GM18526 (cell line): ENCODE data around the gene KIRREL3.

ENCODE experiments used
- POLR2A ChIP-seq: IDR thresholded peaks from 3 replicates; pipeline ENCODE4 v1.6.1; 2011; ENCODE audit not compliant: insufficient read length; ENCODE audit errors: extremely low read depth

KIRREL3 gene

GRCh38 chr11:127003260-127003981 is 2.9 kb upstream of the KIRREL3 start:
- no peak for TF ChIP-seq POLR2A

- TF ChIP-seq POLR2A: no peak
Observed at GRCh38 chr11:127002669-127003259, 2.2 kb upstream of the KIRREL3 start.

GRCh38 chr11:127000981-127001380 is 411 bp upstream of the KIRREL3 start:
- no peak for TF ChIP-seq POLR2A

DNA sequence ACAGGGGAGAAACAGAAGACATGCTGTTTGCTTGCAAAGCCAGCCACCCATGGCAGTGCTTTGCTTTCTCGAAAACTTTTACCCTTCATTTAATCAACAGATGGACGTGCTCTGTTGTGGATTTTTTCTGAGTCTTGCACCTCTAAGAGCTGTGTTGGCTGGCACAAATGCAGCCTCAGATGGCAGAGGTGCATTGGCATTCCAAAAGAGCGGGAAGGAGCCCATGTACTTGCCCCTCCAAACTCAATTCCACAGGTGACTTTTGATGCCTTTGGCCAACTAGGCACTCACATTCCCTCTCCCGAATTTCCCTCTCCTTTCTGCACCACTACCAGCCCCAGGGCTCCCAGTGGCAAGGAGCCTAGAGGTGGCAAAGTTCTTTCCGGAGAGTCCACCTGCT is 1.2 kb downstream of the KIRREL3 start:
- TF ChIP-seq POLR2A: no peak

DNA sequence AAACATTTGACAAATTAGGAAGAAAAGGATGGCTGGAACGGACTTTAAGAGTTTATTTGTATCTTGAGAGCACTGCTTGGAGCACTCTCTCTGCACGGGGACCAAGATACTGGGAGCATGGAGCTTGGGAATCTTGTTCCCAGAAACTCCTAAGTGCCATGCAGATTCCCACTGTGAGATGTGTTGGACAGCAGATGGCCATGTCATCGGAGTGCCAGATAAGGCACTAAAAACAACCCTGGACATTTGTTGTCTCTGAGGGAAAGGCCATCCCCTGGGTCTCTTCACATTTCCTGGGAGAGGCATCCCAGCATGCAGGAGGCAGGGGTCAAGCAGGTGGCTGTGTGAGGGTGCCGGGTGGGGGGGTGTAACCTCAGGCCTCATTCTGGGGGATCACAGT is 2.9 kb downstream of the KIRREL3 start:
- no peak for TF ChIP-seq POLR2A

- no peak for TF ChIP-seq POLR2A
Observed at GRCh38 chr11:126997196-126997595, 3.4 kb downstream of the KIRREL3 start.

DNA sequence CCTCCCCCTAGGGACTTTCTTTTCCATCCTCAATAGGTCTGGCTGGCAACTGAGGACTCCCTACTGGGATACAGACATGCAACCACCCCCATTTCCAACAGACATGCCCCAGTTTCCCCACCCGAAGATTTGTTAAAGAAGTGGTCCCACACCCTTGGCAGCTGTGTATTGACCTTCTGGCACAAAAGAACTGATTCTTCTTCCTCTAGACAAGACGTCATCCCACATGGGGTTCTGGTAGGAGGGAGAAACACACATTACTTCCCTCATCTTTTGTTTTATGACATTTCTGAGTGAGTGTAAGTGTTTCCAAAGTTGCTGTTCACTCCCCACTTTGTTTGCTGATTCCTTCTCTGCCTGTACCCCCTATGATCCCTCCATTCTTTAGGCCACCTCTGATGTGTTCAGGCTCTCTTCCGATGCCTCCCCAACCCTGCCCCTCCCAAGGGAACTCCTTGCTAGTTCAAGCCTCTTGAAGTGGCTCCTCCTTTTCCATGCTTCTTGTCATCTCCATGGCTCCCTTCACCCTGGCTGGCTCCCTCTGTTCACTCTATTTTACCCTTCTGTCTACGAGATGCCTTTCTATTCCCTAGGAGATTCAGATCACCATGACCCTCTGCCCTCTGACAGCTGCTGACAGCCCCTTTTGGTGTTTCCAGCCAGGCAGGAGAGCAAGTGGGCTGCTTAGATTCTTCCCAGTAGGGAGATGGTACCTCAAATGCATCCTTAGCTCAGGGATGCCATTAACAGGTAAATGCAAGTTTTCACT is 4.3 kb downstream of the KIRREL3 start:
- no peak for TF ChIP-seq POLR2A

DNA sequence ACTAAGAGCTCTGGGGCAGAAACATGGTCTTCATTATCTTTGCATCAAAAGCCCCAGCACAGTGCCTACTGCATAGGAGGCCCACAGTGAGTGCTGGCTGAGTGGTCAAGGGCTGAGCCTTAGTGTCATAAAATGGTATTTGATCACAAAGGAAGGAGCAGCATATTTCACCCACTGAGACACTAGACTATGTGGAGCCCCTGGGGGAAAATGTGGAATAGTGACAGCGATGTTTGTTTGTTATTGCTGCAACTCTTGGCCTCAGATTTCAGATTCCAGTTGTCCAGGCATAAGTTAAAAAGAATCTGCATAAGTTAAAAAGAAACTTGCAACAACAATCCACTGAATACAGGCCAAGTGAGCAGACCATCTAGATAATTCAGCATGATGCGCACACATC is 7.0 kb downstream of the KIRREL3 start:
- no peak for TF ChIP-seq POLR2A

- TF ChIP-seq POLR2A: no peak
Observed at GRCh38 chr11:126992804-126993111, 7.8 kb downstream of the KIRREL3 start.

DNA sequence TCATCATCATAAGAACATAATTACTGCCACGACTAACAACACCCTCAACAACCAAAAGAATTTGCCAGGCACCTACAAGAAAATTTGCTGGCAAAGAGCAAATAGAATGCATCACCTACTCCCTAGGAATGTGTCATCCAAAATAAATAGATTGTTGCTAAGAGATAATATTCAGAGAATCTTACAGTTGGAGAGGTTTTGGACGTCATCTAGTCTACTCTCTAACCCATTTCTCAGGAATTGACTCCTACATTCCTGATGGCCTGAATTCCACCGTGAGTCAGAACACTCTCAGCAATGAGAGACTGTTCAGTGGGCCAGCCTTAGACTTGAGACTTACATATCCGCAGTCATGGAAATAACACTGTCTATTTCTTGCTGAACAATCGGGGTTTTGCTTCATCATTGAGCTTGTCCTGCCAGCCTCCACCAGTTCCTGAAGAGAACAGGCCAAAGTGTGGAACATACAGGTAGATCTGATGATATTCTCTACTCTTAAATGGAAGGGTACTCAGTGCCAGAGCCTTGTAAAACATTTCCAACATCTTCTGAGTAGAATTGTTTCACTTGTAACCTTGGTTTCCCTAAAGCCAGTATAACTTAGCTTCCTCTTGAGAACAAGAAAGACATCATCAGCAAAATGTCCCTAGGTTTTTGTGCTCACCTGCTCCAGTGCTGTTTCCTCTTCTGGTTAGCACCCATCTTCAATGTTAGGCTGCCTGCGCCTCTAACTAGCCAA is 8.3 kb downstream of the KIRREL3 start:
- no peak for TF ChIP-seq POLR2A

- no peak for TF ChIP-seq POLR2A
Observed at GRCh38 chr11:126991596-126991995, 9.0 kb downstream of the KIRREL3 start.

- no peak for TF ChIP-seq POLR2A
Observed at GRCh38 chr11:126990716-126991480, 9.7 kb downstream of the KIRREL3 start.

DNA sequence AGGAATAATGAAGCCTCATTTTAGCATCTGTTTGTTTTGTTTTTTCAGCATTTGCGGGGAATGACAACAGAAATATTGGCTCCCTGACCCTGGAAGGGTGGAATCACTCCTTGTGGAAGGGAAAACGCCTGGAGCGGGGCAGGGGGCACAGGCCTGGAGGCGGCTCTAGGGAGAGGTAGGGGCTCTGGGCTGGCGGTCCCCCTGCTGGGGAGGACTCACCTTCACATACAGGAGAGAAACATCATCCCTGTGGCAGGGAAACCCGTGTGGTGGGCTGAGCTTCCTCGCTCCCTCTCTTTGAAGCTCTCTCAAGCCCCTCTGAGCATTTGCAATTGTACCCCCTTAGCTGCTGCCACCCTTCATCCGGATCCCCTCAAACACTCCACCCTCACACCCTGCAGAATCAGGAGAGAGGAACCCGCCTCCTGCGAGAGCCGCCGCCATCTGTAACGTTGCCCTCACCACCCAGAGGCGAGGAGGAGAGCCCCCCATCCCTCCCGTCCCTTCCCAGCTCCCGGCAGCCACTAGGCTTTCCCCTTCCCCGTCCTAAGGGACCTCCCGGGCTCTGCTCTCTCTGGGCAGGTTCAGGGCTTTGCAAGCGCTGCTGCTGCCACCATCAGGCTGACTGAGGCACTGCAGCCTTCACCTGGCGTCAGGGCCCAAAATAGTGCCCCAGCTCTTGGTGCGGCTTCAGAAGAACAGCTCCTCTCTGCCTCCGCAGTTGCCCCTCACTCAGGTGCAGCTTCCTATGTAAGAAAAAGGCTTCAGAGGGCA is 10.4 kb downstream of the KIRREL3 start:
- TF ChIP-seq POLR2A: no peak

DNA sequence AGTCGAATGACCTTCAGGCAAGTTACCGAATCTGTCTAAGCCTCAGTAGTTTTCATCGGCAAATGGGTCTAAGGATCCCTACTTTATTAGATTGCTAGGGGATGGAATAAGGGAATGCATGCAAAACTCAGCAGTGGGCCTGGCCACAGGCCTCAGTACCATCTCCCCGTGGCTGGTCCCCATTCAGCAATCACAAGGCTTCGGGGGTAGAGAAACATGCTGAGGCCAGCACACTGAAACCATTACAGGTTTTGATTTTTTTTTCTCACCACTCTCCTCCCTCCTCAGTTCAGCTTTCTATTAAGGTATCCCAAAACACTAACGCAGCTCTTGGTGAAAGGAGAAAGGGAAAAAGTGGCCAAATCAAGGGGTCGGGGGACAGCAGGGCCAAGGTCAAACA is 11.9 kb downstream of the KIRREL3 start:
- no peak for TF ChIP-seq POLR2A

DNA sequence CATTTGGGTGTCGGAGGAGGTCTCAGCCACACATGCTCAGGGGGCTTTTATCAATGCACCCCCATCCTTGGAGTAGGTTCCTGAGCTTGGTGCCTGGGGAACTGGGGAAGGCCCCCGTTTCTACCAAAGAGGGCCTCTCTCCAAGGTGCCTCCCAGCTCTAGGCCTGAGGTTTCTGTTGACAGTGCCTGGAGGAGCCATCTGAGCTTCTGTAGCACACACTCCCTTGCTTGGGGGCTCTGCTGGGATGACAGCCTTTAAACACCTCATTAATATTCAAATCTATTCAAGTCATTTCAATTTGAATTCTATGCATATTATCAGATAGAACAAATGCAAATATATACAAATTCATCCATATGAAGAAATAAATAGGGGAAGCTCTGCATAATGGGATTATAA is 18.9 kb downstream of the KIRREL3 start:
- no peak for TF ChIP-seq POLR2A

- TF ChIP-seq POLR2A: no peak
Observed at GRCh38 chr11:126978911-126979310, 21.7 kb downstream of the KIRREL3 start.
